GM12872 (cell line): Measurements from ENCODE around the gene PHKB.

Source experiments
- TF ChIP-seq, protein P1 (sequence below): IDR thresholded peaks from 3 replicates; pipeline ENCODE4 v1.5.1; 2011; ENCODE audit warnings: low read depth, mild to moderate bottlenecking, low read length, moderate library complexity; ENCODE audit not compliant: insufficient read depth

The PHKB gene

DNA sequence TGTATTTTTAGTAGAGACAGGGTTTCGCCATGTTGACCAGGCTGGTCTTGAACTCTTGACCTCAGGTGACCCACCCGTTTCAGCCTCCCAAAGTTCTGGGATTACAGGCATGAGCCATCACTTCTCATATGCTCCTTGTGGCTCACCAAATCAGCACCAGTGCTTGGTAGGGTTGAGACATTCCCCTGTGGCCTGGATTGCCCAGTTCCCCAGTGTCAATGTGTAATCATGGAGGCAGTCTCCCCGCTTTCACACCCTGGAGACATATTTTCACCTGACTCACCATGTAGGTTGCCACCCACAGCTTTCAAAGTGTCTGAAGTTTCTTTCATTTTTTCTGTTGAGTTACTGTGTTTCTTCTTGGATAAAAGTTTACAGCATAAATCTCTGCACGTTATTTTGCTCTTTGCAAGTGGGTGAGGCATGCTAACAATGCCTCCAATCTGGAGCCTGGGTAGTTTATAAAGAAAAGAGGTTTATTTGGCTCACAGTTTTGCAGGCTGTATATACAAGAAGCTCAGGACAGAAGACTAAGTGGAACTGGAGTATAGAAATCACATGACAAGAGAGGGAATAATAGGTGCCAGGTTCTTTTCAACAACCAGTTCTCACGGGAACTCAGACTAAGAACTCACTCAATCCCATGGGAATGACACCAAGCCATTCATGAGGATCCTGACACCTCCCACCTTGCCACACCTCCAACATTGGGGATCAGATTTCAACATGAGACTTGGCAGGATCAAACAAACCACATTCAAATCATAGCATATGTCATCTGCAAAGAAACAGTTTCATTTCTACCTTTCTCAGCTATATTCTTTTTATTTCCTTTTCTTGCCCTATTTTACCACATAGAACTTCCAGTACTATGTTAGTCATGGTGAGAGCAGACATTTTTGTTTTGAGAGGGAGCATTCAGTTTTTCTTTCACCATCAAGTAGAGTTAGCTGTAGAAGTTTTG lies 113.2 kb downstream of the PHKB start:
- TF ChIP-seq, protein P1, sequence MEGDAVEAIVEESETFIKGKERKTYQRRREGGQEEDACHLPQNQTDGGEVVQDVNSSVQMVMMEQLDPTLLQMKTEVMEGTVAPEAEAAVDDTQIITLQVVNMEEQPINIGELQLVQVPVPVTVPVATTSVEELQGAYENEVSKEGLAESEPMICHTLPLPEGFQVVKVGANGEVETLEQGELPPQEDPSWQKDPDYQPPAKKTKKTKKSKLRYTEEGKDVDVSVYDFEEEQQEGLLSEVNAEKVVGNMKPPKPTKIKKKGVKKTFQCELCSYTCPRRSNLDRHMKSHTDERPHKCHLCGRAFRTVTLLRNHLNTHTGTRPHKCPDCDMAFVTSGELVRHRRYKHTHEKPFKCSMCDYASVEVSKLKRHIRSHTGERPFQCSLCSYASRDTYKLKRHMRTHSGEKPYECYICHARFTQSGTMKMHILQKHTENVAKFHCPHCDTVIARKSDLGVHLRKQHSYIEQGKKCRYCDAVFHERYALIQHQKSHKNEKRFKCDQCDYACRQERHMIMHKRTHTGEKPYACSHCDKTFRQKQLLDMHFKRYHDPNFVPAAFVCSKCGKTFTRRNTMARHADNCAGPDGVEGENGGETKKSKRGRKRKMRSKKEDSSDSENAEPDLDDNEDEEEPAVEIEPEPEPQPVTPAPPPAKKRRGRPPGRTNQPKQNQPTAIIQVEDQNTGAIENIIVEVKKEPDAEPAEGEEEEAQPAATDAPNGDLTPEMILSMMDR = no peak

DNA sequence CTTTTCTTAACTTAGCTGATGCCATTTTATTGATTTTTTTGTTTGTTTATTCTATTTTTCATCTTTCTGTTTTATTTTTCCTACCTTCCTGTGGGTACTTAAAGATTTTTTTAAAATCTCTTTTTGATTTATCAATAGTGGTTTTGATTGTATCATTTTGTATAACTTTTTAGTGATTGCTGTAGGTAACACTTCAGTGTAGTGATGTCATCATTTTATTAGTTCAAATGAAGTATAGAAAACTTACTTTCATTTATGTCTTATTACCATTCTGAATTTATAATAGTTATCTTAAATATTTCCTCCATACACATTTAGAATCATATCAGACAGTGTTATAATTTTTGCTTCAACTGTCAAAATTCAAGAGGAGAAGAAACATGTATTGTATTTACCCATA lies 115.9 kb downstream of the PHKB start:
- TF ChIP-seq, protein P1 = no peak

DNA sequence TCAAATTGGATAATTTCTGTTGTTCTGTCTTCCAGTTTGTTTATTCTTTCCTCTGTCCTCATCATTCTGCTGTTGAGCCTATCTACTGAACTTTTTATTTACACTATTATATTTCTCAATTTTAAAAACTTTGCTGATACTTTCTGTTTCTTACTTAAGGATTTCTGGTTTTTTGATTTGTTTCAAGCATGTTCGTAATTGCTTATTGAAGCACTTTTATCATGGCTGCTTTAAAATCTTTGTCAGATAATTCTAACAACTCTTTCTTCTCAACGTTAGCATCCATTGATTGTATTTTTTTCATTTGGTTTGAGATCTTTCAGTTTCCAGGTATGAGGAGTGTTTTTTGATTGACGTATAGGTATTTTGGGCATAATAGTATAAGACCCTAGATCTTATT lies 116.9 kb downstream of the PHKB start:
- TF ChIP-seq, protein P1 = no peak

DNA sequence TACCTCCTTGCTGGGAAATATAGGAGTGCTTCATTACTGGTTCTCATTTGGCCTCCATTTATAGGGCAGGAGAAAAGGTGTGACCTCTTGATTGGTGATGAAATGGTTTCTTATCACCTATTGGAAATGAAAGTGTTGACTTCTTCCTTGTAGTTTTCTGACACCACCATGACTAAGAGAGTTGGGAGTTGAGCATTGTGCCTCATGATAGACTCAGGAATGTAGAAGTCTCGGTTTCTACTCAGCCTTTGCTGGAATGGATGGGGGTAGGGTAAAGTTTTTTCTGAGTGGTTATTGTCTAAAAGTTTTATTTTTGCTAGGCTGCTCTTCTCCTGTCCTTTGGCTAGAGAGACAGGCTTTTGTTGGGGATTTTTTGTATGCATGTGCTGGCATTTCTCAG lies 117.4 kb downstream of the PHKB start:
- TF ChIP-seq, protein P1 = no peak

DNA sequence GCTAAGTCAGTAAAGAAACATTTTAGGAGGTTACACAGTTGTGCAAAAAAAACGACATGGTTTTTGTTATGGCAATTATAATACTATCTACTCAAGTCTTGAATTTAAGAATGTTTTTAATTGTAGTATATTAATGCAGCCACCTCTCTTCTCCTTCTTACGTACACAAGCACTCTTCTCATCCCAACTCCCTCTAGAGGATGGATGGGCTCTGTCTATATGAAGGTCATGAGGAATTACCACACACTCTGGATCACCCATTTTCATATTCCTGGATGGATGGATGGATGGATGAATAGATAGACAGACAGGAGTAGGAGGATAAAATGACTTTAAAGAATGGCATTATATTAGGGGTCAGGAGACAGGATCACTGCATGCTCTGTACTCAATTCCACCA lies 120.0 kb downstream of the PHKB start:
- TF ChIP-seq, protein P1 = no peak

DNA sequence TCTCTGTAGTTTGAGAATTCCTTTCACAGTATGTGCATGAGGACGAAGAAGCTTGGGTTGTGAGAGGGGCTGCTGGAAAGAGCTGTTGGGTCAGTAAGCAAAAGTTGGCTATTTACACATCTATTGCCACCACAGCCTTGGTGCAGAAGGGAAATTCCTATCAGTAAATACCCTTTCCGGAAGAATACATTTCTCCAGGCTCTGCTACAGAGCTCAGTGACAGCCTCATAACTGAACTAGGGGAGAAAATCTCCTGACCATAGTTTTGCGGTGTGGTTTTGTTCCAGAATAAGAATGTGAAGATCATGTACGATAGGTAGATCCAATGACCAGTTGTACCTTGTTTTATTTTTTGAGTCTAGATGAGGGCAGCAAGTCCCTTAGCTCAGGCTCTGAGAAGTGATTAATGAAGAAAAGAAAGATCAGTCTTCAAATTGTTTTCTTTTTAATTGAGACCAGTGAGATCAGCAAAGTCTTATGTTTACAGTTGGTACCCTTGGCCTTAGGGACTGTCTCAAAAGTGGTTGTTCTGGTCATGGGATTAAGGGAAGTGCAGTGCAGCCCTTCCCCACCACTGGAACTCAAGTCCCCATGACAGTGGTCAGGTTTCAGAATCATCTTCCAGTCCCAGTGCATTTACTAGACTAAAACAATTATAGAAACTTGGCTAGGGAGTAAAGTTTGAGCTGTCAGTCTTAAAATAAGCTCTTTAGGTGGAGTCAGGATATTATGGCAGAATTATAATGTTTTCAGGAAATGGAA lies 123.5 kb downstream of the PHKB start:
- TF ChIP-seq, protein P1 = no peak

DNA sequence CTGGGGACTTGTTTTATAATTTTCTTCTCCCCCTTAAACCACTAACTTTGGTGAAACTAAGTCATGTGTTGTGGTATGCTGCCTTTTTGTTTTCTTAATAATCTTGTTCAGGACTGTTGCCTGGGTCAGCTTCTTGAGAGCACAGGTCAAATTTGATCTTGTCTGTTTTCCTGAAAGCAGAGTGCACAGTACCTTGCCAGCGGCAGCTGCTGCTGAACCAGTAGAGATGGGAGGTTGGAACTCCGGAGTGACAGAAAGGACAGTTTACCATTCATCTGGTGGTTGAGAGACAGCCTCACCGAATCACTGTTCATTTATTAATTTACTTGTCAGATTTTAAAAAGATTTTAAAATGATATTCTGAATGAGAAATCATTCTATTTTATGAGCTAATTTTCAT lies 125.0 kb downstream of the PHKB start:
- TF ChIP-seq, protein P1 = no peak
